AG20443 (cell line): ENCODE results near the gene RTN1.

Experiments
- DNase-seq: peaks from one replicate; pipeline ENCODE4 v3.0.0; 2012; ENCODE audit warnings: low spot score, mixed read lengths

RTN1 gene

GRCh38 chr14:59849411-59850130 is 21.0 kb downstream of the RTN1 start:
- no peak for DNase-seq

- DNase-seq = no peak
Measured at GRCh38 chr14:59848671-59849070, 21.9 kb downstream of the RTN1 start.

GRCh38 chr14:59847711-59848110 is 22.9 kb downstream of the RTN1 start:
- no peak for DNase-seq

GRCh38 chr14:59846595-59846994 is 24.0 kb downstream of the RTN1 start:
- no peak for DNase-seq

- no peak for DNase-seq
Measured at GRCh38 chr14:59845245-59845644, 25.3 kb downstream of the RTN1 start.

- no peak for DNase-seq
Measured at GRCh38 chr14:59844186-59844812, 26.3 kb downstream of the RTN1 start.

- no peak for DNase-seq
Measured at GRCh38 chr14:59836116-59836515, 34.5 kb downstream of the RTN1 start.

GRCh38 chr14:59832653-59833294 is 37.8 kb downstream of the RTN1 start:
- no peak for DNase-seq

GRCh38 chr14:59831121-59831730 is 39.4 kb downstream of the RTN1 start:
- DNase-seq = no peak

GRCh38 chr14:59830338-59830734 is 40.2 kb downstream of the RTN1 start:
- DNase-seq = no peak

GRCh38 chr14:59829469-59830337 is 40.9 kb downstream of the RTN1 start:
- DNase-seq = no peak

GRCh38 chr14:59828276-59828675 is 42.3 kb downstream of the RTN1 start:
- DNase-seq = no peak

- no peak for DNase-seq
Measured at GRCh38 chr14:59827401-59827800, 43.2 kb downstream of the RTN1 start.

GRCh38 chr14:59826150-59826549 is 44.4 kb downstream of the RTN1 start:
- DNase-seq = no peak

GRCh38 chr14:59823179-59823578 is 47.4 kb downstream of the RTN1 start:
- DNase-seq = no peak

- DNase-seq = no peak
Measured at GRCh38 chr14:59819446-59820088, 51.0 kb downstream of the RTN1 start.

- no peak for DNase-seq
Measured at GRCh38 chr14:59816941-59817340, 53.6 kb downstream of the RTN1 start.

- no peak for DNase-seq
Measured at GRCh38 chr14:59814988-59815387, 55.6 kb downstream of the RTN1 start.

- no peak for DNase-seq
Measured at GRCh38 chr14:59811815-59812214, 58.8 kb downstream of the RTN1 start.

GRCh38 chr14:59811073-59811472 is 59.5 kb downstream of the RTN1 start:
- DNase-seq = no peak

- DNase-seq = no peak
Measured at GRCh38 chr14:59803052-59803540, 67.5 kb downstream of the RTN1 start.
